ENCODE data around the gene KTN1.

DNA sequence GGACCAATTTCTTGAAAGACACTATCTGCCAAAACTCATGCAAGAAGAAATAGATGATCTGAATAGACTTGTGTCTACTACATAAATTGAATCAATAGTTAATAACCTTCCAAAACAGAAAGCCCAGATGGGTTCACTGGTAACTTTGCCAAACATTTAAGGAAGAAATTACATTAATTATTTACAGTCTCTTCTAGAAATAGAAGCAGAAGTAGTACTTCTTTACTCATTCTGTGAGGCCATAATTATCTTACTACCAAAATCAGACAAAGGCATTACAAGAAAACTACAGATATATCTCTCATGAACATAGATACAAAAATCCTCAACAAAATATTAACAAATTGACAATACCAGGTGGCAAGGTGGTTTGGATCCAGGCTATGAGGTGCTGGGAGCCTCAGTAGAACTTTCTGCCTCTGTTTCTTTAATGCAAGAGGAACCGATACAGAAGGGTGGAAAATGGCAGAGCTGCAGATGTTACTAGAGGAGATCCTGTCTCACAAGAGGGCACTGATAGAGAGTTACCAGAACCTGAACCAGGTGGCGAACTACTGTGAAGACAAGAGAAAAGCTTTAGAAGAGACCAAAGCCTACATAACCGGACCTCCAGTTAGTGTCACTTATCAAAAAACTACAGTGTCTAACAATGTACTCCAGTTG, 33.7 kb upstream of the KTN1 start:
- TF ChIP-seq POLR2A (IDR thresholded peaks at IDR 0.05): no peak
- TF ChIP-seq, protein P1, sequence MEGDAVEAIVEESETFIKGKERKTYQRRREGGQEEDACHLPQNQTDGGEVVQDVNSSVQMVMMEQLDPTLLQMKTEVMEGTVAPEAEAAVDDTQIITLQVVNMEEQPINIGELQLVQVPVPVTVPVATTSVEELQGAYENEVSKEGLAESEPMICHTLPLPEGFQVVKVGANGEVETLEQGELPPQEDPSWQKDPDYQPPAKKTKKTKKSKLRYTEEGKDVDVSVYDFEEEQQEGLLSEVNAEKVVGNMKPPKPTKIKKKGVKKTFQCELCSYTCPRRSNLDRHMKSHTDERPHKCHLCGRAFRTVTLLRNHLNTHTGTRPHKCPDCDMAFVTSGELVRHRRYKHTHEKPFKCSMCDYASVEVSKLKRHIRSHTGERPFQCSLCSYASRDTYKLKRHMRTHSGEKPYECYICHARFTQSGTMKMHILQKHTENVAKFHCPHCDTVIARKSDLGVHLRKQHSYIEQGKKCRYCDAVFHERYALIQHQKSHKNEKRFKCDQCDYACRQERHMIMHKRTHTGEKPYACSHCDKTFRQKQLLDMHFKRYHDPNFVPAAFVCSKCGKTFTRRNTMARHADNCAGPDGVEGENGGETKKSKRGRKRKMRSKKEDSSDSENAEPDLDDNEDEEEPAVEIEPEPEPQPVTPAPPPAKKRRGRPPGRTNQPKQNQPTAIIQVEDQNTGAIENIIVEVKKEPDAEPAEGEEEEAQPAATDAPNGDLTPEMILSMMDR (IDR thresholded peaks at IDR 0.05): no peak
- TF ChIP-seq EP300 (IDR thresholded peaks at IDR 0.05): no peak

Data from ovary (tissue), 3 donors.